SH-SY5Y (cell line): ENCODE results near the gene PPP3CA.

Source experiments
- GATA2 ChIP-seq: IDR thresholded peaks from 2 replicates; pipeline ENCODE4 v1.6.1; 2011; ENCODE audit warnings: mild to moderate bottlenecking, low read depth, low read length
- GATA3 ChIP-seq: IDR thresholded peaks from 2 replicates; pipeline ENCODE4 v1.6.1; 2011; ENCODE audit warnings: low read depth, mild to moderate bottlenecking, low read length, moderate library complexity

PPP3CA gene

DNA sequence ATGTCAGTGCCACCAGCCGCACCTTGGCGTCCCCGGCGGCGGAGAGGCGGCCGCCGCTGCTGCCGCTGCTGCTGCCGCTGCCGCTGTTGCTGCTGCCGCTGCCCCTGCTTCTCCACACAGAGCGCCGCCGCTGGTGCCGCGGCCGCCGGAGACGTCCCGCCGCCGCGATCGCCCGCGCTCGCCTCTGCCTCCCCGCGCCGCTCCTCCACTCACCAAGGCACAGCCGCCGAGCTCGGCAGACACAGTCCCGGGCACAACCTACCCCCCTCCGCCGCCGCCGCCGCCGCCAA is at the start of gene PPP3CA:
Gene PPP3CA (minus strand): TSS at position 260 of the 290 bp plus-strand sequence.
- no peak for TF ChIP-seq GATA3

DNA sequence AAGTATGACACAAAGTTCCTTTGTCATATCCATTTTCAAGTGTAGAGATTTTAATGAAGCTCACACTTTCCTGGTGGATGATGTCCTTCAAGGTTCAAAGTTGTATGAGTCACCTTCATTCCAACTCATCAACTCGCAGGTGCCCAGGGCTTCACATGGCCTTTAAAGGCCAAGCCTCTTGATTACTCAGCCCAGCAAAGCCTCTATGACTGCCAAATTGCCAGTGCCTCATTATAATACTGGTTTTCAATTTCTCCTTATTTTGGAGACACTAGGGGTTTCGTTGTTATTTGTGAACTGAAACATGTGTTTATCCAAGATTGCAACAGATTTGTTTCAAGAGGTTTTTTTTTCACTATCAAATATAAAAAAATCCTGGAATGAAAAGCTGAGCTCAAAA is 45.9 kb upstream of the PPP3CA start:
- TF ChIP-seq GATA2 (no peak), GATA3 (no peak)

DNA sequence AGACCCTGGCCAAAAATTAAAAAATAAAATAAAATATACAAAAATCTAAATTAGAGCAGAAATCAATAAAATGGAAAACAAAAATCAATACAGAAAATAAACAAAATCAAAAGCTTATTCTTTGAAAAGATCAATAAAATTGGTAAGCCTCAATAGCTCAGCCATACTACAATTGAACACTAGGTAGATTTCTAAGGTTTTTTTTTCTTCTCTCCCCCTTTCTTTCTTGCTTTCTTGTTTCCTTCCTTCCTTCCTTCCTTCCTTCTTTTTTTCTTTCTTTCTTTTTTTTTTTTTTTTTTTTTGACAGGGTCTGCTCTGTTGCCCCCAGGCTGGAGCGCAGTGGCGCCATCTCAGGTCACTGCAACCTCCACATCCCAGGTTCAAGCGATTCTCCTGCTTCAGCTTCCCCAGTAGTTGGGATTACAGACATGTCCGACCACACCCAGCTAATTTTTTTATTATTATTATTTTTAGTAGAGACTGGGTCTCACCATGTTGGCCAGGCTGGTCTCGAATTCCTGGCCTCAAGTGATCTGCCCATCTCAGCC is 23.4 kb upstream of the PPP3CA start:
- TF ChIP-seq GATA3 (no peak), GATA2 (no peak)

DNA sequence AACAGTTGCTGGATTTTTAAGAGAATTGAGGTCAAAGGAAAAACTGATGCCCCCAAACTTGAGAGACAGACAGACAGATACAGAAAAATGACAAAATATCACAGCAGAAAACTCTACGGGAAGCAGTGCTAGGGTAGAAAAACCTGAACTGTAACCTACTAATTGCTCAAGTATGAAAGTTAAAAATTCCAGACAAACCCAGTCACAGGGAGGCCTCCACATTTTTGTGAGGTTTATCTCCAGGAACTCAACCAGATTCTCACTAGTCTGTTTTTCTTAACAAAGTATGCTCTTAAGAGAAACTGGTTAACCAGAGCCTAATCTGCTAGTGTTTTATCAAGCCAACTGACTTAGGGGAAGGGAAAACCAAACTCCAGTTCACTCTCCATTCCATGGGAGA is 19.9 kb upstream of the PPP3CA start:
- TF ChIP-seq GATA3, result no peak
- no peak for TF ChIP-seq GATA2

DNA sequence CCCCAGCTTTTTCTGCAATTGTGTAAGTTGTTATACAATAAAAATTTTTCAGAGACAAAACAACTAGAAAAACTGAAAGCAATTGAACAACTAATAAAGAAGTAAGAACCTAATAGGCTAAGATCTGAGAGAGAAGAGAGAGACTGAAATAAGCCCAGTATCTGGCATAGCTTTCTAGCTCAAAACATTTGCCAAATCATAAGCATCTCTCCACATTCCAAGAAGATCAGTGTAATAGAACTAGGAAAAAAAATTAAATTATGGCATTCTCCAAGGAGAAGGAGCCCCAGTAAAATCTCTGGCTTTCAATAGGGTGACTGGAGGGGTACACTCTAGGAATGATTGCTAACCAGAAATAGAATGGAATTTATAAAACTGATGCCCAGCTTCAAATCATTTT is 19.0 kb upstream of the PPP3CA start:
- no peak for TF ChIP-seq GATA2
- TF ChIP-seq GATA3, result no peak

DNA sequence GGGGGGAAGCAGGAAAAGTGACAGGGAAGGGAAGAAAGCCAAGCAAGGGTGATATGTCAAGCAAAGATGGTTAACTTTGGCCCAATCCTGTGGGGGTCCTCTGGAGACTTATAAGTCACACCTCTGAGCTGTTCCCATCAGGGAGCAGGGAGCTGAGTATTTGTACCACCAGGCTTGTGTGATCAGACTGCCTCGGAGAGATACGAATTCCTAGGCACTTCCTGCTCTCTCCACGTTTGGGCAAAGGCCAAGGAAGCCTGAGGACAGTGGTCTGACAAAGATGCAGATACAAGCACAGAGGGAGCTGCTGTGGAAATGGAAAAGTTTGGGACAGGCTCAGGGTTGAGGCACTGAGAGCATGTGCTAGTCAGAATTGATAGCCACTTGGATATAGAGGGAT is 10.4 kb upstream of the PPP3CA start:
- no peak for TF ChIP-seq GATA2
- no peak for TF ChIP-seq GATA3

DNA sequence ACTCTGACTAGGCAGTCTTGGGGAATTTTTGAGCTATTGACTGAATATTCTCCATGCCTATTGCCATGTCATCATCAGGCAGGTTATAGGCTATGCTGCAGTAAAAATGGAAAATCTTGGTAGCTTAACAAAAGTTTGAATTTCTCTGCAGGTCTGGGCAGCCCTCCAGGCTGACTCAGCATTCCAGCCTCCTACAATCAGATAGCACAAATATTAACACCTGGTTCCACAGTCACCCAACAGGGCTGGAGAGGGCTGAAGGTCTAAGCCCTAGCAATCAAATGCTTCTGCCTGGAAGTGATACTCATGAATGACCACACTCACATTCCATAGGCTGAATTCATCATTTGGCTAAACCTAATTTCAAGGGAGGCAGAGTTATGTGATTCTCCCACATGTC is 9.6 kb upstream of the PPP3CA start:
- TF ChIP-seq GATA3, result no peak
- no peak for TF ChIP-seq GATA2

DNA sequence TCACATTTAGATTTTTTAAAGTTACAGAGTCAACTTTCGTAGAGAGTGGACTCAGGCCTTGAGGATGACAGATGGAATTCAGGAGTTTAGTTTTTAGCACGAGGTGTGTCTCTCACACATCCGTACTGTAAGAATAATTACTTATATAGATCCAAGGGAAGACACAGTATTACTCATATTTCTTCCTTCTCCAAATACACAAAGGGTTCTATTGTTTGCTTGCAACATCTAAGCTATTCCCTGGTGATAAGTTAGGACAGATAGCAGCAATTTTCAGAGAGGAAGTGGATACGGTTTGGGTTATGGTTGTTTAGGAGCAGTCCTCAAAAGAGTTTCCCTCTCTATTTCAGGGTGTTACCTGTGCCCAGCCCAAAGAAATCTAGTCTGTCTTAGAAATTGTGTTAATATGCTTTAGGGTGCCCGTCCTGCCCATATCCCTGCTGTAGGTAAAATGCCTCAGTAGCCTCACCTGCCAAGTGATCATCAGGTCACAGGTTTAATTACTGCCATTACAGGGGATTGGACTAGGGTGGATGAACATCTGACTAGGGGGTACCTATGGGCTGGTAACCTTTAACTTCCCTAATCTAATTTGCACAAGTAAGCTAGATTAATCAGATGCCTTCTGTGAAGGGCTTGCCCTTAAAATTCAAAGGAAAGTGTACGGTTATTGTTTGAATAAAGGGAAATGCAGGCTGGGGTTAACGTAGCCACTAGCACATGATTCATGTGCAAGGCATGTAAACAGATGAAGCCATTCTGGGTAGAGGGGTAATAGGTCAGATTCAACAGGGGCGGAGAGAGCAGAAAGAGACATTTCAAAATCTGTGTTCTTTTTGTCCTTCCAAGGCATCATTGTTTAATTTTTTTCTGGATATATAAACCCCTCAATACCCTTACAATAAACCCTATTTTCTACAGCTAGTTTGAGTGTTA is 8.7 kb upstream of the PPP3CA start:
- TF ChIP-seq GATA3, result no peak
- TF ChIP-seq GATA2, result no peak

DNA sequence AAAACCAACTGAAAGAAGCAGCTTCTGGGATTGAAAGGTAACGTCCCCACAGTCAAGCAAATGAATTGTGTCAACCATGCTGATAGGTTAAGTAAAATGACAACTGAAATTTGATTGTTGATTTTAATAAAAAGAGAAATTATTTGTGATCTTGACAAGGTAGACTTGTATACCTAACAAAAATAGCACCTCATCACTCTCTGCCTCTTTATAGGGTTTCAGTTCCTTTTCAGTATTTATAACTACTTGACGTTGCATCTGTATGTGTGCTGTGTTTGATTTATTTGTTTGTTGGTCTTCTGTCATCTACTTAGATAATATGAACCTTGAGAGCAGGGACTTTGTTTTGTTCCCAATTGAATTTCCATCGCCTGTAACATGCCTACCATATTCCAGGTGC is 7.9 kb upstream of the PPP3CA start:
- no peak for TF ChIP-seq GATA3
- no peak for TF ChIP-seq GATA2

DNA sequence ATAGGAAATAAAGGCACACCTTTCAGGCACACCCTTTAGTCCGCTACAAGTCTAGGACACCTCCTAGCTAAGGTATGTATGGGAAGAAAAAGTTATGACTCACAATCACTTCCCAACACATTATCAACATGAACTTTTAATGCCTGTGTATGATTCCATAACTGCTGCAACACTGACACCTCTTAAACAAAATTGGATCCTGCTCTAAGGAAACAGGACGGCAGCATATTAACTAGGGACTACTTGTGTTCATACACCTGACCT is 2.4 kb upstream of the PPP3CA start:
- TF ChIP-seq GATA2 (no peak), GATA3 (no peak)

DNA sequence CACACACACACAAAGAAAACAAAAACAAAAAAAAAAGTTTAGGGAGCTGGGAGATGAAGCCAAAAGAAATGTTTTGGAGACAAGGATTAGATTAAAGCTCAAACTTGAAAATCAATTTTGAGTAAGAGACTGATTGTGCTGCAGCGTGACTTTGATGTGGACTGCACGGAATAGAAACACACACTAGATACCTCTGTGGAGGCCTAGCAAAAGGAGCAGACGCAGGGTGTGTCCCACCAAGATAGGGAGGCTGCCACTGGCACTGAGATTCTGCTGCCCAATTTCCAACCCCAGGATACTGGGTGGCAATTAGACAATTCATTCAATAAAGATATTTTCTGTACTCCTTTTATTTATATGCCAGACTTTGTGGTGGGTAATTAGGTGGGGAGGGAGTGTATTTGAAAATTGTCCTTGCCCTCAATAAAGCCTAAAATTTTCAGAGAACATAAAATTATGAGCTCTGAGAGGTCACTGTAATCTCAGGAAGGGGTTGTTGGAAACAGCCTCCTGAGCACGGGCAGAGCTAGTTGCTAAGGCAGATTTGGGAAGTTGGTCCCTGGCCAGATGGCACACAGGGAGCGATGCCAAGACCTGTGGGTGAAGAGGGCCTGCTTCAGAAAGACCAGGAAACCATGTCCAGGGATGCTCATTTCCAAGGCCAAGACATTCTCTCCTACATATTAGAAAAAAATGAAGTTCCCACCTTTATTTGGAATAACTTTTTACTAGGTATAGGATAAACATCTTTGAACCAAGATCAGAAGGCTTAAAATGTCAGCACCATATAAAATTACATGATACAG is 1.9 kb upstream of the PPP3CA start:
- TF ChIP-seq GATA2 (no peak), GATA3 (no peak)

DNA sequence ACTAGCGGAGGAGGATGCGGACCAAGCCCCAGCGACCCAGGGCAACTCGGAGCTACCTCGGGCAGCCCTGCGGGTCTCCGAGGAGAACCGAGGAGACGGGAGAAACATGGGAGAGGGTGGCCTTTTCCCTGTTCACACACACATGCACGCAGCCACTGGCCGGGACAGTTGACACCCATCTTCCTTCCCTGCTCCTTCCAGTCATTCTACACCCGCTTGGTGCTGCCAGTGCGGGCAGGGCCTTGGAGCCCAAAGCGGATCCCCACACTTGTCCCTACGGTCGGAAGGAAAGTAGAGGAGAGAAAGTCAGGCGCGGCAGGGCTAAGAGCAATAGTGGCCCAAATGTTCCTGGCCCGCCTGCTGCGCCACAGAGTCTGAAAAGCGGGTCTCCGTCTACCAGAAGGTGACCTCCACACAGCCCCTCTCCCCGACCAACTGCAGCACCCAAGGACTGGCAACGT is 1.1 kb upstream of the PPP3CA start:
- TF ChIP-seq GATA3 (no peak), GATA2 (no peak)

DNA sequence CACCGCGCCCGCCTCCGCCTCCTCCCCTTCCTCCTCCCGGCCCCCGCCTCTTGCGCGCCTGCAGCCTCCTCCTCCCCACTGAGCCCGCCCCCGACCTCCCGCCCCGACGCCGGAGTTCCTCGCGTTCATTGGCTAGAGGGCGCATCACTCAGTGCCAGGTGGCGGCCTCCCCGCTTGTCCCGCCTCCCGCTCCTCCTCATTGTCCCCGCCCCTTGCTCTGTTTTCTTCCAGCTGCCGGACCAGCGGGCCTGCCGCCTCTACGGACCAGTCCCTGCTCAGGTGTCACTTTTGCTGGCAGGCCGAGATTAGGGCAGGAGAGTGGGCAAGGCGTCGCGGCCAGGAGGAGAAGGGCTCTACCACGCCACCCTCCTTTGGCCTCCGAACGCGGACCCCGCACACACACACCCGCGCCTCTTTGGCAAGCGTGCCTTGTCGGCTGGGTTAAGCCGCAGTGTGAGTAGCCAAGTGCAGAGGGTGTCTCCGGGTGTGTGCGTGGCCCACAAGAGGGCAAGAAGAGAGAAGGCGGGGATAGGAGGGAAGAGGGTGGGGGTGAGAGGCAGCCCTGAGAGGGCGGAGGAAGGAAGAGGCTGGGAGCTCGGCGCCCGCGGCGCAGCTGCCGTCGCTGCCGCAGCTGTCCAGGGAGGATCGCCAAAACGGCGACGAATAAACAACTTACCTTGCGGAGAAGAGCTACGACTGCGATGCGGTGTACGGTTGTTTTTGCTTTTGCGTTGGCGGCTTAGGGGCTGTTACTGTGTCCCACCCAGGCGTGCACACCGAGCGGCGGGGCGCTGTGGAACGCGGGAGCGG is 436 bp upstream of the PPP3CA start:
- no peak for TF ChIP-seq GATA3
- TF ChIP-seq GATA2, result no peak

DNA sequence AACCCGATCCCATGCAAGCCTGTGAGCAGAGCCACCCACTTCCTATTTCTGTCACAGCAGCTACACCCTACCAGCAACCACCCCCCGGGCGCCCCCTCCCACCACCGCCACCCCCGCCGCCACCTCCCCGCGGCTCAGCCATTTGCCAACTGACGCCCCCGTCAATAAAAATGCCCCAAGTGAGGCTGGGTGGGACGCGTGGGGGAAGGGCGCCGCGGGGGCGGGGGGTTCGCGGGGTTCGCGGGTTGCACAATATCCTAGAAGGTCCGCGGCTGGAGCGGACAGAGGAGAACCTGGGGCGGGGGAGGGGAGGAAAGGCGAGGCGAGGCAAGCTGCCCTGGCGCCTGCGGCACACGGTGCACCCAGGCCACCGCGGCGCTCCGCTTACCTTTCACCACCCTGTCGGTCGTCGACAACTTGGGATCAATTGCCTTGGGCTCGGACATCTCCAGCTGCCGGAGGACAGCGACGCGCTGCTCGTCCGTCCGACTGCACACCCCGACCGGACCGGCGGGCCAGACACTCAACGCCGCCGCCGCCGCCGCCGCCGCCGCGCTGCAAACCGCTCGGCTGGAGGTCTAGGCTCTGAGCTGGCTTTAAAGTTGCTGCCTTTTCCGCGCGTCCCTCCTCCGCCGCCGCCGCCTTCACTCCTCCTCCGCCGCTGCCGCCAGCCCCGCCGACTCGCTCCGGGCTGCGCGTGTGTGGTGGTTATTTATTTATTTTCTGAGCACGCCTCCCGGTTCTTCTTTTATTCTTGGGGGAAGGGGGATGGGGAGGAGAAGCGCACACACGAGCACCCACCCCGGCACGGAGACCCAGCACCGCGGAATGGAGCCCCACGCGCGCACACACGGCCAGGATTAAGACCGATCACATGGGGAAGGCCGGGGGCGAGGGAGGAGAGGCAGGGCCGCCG is 717 bp downstream of the PPP3CA start:
- TF ChIP-seq GATA2 (no peak), GATA3 (no peak)

DNA sequence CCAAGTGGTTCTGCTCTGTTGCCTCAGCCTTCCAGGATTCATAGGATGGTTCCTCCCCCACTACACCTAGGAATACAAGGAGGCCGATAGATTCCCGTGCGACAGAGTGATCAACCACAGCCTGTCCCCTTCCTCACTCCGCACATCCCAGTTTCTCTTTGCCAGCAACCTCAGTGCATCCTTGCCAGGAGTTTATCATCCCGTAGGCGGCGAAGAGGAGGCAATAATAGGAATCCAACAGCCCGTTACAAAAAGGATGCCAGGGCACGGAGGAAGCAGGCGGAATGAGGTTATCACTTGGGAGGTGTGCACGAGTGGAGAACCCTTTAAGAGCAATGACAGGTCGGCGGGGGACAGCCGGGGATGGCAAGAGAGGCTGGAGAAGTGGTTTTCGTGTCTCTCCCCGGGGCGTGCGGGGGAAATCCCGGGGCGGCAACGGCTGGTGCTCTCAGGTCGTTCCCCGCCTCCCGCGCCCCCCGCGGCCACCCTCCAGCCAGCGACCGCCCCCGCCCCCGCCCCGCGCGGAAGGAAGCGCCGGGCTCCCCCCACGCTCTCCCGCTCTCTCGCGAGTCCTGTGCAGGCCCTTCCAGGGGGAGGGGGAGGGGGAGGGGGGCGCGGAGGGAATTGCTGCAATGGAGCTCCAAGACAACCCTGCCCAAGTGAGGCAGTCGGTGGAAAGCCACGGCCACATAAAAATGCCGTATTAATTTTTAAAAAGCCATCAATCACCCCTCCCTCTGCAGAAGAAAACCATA is 1.6 kb downstream of the PPP3CA start:
- TF ChIP-seq GATA2 (no peak; the same call in 1 of the 2 replicates), GATA3 (no peak; the same call in 1 of the 2 replicates)
